Coronary artery (tissue), 2 donors: ENCODE data around the gene AP3M1.

Experiments
- DNase-seq: peaks from one replicate; pipeline ENCODE4 v3.0.0-alpha.2; 2017; ENCODE audit warnings: low spot score
- H3K27ac ChIP-seq, 2 donors: fragments of 200-600 bp; sonication (generic); one replicate each; pipeline ENCODE4 v1.5.1; 2016 to 2019
- H3K4me3 ChIP-seq: fragments of 200-600 bp; sonication (generic); 2 replicates; pipeline ENCODE4 v1.5.1; 2016; ENCODE audit warnings: mild to moderate bottlenecking, moderate library complexity
- TF ChIP-seq, protein P1 (sequence below): fragments of 200-600 bp; sonication (generic); IDR thresholded peaks from one replicate; pipeline ENCODE4 v1.5.1; 2019; ENCODE audit warnings: antibody characterized with exemption

The AP3M1 gene

DNA sequence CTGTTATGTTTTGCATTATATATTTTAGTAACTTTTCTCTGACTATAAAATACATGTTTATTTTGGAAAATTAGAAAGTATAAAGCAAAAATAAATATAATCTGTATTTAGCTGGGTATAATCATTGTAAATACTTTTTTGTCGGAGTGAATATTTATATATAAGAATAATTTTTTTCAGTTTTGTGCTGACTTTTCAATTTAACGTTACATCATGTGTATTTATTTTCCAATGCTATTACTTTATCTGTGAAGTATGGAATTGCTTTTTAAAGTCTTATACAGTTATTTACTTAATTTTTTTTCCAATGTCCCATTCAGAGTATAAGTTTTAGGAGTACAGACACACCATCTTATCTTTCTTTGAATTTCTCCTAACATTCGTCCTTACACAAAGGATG lies 15.2 kb downstream of the AP3M1 start:
- TF ChIP-seq, protein P1, sequence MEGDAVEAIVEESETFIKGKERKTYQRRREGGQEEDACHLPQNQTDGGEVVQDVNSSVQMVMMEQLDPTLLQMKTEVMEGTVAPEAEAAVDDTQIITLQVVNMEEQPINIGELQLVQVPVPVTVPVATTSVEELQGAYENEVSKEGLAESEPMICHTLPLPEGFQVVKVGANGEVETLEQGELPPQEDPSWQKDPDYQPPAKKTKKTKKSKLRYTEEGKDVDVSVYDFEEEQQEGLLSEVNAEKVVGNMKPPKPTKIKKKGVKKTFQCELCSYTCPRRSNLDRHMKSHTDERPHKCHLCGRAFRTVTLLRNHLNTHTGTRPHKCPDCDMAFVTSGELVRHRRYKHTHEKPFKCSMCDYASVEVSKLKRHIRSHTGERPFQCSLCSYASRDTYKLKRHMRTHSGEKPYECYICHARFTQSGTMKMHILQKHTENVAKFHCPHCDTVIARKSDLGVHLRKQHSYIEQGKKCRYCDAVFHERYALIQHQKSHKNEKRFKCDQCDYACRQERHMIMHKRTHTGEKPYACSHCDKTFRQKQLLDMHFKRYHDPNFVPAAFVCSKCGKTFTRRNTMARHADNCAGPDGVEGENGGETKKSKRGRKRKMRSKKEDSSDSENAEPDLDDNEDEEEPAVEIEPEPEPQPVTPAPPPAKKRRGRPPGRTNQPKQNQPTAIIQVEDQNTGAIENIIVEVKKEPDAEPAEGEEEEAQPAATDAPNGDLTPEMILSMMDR: no peak
- H3K4me3 ChIP-seq: no peak overlapping the region
- H3K27ac ChIP-seq: no peak overlapping the region
- DNase-seq: no peak

DNA sequence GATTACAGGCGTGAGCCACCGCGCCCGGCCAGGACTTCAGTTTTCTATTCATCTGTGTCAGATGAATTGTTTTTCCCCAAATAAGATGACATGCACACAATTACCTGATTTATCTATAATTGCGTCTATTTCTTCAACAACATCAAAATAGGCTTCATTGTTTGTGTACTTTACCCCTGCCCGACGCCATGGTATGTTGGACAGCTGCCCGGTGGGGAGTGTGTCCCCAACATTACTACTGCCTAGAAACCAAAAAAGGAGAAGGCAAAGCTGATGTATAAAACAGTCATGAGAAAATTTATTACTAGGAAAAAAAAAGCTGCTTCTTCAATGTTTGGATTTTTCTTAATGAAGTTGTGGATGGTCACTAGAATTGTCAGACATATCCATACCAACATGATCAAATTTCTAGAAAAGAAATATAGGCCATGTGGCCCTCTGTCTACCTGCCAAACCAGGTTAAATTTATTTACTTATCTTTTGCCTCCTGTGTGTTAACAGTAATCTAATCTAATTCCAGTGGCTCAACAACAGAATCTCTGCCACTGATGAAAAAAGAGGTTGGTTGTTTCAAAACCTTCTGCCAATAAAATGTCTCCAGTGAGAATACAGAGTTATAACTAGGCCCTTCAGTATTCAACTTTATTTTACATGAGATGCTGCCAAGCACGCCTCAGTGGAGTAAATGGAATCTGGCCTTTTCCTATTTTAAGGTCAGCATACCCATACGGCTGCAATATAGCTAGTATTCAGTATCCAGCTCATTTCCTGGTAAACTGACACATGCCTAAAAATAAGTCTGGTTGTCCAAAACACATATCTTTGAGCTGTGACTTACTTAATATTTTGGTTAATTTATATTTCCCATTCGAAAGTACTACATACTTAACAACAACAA lies 16.5 kb downstream of the AP3M1 start:
- Histone ChIP-seq H3K27ac (peak overlapping the region in 1 of 2 donors; percentile 6), H3K4me3 (no peak overlapping the region)
- no peak for DNase-seq
- TF ChIP-seq, protein P1: no peak

DNA sequence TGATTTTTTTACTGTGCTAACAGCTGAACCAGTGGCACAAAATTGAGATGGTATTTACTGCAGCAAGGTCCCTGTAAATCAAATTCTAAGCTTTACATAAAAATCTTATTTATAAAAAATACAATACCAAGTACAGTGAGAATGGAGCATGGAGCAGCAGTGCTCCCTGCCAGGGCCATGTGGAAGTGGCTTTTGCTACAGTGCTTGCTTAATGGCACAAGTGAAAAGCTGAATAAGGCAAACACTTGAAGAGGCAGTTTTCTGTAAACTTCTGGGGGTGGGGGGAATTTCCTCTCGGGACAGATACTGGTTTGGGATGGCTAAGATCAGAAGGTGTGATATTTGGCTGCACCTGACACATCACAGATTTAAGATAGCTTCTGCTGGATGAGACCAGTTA lies 27.5 kb downstream of the AP3M1 start:
- TF ChIP-seq, protein P1: no peak
- Histone ChIP-seq H3K27ac (no peak overlapping the region), H3K4me3 (no peak overlapping the region)
- no peak for DNase-seq

DNA sequence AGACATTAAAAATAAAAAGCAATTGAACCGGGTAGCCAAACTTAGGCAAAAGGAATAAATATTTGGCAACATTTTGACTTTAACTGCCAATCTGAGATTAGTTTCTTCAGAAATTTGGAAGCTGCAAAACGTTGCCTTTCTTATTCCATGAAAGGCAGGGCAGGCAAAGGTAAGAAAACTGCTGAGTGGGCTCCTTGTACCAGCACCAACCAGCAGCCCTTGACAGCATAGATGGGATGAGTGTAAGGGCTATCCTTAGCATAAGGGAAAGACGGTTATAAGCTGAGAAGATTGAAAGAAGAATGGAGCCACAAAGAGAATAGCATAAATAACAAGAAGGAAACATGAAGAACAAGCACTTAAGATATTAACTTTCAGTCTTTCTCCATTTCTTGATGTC lies 28.6 kb downstream of the AP3M1 start:
- no peak for DNase-seq
- TF ChIP-seq, protein P1: no peak
- Histone ChIP-seq H3K4me3 (no peak overlapping the region), H3K27ac (no peak overlapping the region)

DNA sequence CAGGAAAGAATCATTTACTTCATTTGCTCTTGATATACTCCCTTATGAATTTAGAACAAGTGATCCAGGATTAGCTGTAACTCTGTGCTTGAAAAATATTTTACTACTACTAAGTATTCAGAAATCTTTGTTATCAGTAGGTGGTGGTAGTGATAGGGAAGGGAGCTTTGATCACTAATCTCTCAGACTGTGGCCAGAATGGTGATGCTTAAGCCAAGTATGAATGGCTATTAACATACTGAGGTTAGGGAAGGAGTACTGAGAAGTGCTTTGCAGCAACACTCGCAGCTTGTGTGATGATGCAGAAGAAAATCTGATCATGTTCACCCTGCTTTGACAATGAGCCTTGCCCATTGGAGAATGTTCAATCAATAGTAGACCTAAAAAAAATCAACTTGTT lies 29.3 kb downstream of the AP3M1 start:
- H3K27ac ChIP-seq: peak overlapping the region in 1 of 2 donors; percentile 10
- H3K4me3 ChIP-seq: no peak overlapping the region
- TF ChIP-seq, protein P1: no peak
- no peak for DNase-seq

DNA sequence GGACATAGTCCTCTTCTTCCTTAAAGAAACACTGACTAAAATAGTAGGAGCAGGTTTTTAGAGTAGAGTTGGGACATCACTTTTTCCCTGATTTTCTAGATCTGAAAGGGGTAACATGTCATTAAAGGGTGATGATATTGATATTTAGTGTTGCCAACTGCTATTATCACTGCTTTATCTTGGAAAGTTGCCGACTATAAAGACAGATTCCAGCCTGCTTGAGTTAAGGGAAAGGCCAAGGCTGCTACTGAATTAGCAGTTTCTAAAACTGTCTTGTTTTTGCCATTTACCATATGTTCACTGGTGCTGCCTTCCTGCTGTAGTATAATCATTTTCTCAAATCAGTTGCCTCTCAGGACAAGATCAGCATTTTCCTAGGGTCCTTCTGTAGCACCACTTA lies 29.7 kb downstream of the AP3M1 start:
- DNase-seq: no peak
- peak overlapping the region in 1 of 2 donors; percentile 10 for H3K27ac ChIP-seq
- TF ChIP-seq, protein P1: no peak
- H3K4me3 ChIP-seq: no peak overlapping the region

DNA sequence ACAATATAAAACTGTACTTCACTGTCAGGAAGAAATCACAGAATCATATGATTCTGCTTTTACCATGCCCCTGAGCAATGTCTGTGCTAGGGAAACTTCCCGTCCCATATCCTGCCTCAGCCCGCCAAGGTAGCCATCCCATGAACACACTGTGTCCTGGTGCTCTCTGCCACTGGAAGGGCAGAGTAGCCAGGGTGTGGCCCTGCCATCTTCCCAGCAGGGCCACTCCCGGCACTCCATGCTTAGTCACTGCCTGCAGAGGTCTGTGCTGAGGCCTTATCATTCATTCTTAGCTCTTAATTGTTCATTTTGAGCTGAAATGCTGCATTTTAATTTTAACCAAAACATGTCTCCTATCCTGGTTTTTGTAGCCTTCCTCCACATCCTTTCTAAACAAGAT lies 31.8 kb downstream of the AP3M1 start:
- H3K4me3 ChIP-seq: no peak overlapping the region
- no peak for DNase-seq
- H3K27ac ChIP-seq: peak overlapping the region in 1 of 2 donors; percentile 43
- TF ChIP-seq, protein P1: no peak
